Upper lobe of left lung (tissue), 6 donors: Measurements from ENCODE around the gene DACH1. TPM values are rescaled to one million over a fixed set of nuclear protein-coding genes. Genes with fewer than 3 reads are reported as not detected.

Experiments
- ATAC-seq, 2 donors: fragments of 200-7000 bp; cut with Tn5 transposase; one replicate each; pipeline ENCODE4 v1.9.1; 2022; ENCODE audit warnings: mild to moderate bottlenecking in 2 of 2, moderate library complexity in 2 of 2; ENCODE audit not compliant: low FRiP score in 2 of 2
- DNase-seq, 2 donors: peaks; one replicate each; pipeline ENCODE4 v3.0.0-alpha.2; 2019 to 2020
- H3K27ac ChIP-seq, 4 donors: fragments of 200-600 bp; sonication (generic); one replicate each; pipeline ENCODE4 v1.5.1; 2016 to 2019
- H3K27me3 ChIP-seq, 4 donors: fragments of 200-600 bp; sonication (generic); one replicate each; pipeline ENCODE4 v1.5.1; 2017 to 2019
- H3K36me3 ChIP-seq, 4 donors: fragments of 200-600 bp; sonication (generic); one replicate each; pipeline ENCODE4 v1.5.1; 2016 to 2019
- H3K4me1 ChIP-seq, 4 donors: fragments of 200-600 bp; sonication (generic); one replicate each; pipeline ENCODE4 v1.5.1; 2018 to 2019
- H3K4me3 ChIP-seq, 4 donors: fragments of 200-600 bp; sonication (generic); one replicate each; pipeline ENCODE4 v1.5.1; 2017 to 2019; ENCODE audit warnings: mild to moderate bottlenecking in 2 of 4, moderate library complexity in 1 of 4
- H3K9me3 ChIP-seq, 4 donors: fragments of 200-600 bp; sonication (generic); one replicate each; pipeline ENCODE4 v1.5.1; 2018 to 2019
- EP300 ChIP-seq, 4 donors: sonication (generic); formaldehyde crosslinking; IDR thresholded peaks; one replicate each; pipeline ENCODE4 v1.5.1; 2017; ENCODE audit warnings: antibody characterized with exemption in 4 of 4, control low read depth in 2 of 4
- POLR2A ChIP-seq, 4 donors: fragments of 450-650 bp; IDR thresholded peaks; one replicate each; pipeline ENCODE4 v1.5.1; 2016 to 2017; ENCODE audit warnings: antibody characterized with exemption in 4 of 4, mild to moderate bottlenecking in 2 of 4
- POLR2AphosphoS5 ChIP-seq, 2 donors: sonication (generic); formaldehyde crosslinking; IDR thresholded peaks; one replicate each; pipeline ENCODE4 v1.5.1; 2017; ENCODE audit warnings: antibody characterized with exemption in 2 of 2
- WGBS, 2 donors: methylation state at CpG; one replicate each; pipeline ENCODE4 v1.1.5; 2017 to 2018; 5-methylcytosine and 5-hydroxymethylcytosine counted together
- total RNA-seq, 6 donors: library from RNA; depleted of rRNA in 4 of 6; stranded (reverse); fragments of >200 nt in 4 of 6; gene quantifications; one replicate each; pipeline versions ENCODE4 v1.1.0 to v1.2.1, GENCODE V29; 2016 to 2021
- TF ChIP-seq, protein P1 (sequence below), 6 experiments: fragments of 450-650 bp in 4 of 6; fragments of 200-600 bp in 2 of 6; sonication (generic) in 2 of 6; IDR thresholded peaks; one replicate each; pipeline ENCODE4 v1.5.1; 2016 to 2019; ENCODE audit warnings: antibody characterized with exemption in 6 of 6
- donor health status: DM: no; HTN: no; CAD: no; lungs with moderate emphysema.
- donor health status: DM: no; HTN: yes; CAD: no; lungs with severe emphysema.

The DACH1 gene
- total RNA-seq, 6 donors from 2014 or later, result 4.7 to 10.5 (median 6.7) TPM

DNA sequence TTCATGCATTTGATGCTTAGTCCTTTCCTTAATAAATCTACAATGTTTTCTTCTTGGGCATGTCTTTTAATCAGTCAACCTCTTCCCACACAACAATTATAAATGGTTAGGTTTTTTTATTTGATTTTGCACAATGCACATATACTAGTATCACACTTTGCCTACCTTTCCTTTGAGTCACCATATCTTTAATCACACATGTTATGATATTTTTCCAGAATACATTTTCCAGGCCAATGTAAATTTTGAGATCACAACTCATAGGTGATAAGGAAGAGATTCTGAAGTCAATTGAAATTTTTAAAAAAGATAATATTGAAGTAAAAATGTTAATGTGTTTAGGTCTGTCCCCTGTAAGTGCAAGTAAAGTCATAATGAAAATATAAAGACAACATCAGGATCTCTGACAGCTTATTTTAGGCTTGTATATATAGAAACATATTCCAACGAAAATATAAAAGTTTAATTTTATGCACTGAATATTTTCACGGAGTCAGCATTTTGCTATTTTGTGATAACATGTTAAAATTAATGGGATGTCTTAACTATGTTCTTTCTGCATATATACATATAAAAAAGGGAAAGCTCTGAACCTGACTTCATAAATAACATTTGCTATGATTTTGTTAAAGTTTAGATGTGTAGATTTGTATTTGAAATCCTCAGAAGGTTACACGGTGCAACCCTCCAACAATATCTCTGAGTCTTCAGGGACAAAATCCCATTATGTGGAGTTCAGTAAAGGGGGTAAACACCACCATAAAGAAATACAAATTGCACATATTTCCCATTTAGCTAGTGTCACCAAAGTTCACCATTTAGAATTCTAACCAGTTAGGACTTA is 351.9 kb downstream of the DACH1 start:
- no peak overlapping the region for H3K27ac ChIP-seq
- H3K4me3 ChIP-seq, result no peak overlapping the region
- H3K4me1 ChIP-seq, result no peaks in the 10 kb centered on the region
- WGBS, 2 donors, result 77 to 90% methylated on average over 3 of the region's 3 CpGs
- DNase-seq (no peak), ATAC-seq (no peak)
- no peaks in the 10 kb centered on the region for H3K27me3 ChIP-seq
- no peaks in the 10 kb centered on the region for H3K36me3 ChIP-seq
- H3K9me3 ChIP-seq, result no peaks in the 10 kb centered on the region
- TF ChIP-seq POLR2AphosphoS5 (IDR thresholded peaks at IDR 0.05) (no peak), POLR2A (IDR thresholded peaks at IDR 0.05) (no peak)
- TF ChIP-seq, protein P1, sequence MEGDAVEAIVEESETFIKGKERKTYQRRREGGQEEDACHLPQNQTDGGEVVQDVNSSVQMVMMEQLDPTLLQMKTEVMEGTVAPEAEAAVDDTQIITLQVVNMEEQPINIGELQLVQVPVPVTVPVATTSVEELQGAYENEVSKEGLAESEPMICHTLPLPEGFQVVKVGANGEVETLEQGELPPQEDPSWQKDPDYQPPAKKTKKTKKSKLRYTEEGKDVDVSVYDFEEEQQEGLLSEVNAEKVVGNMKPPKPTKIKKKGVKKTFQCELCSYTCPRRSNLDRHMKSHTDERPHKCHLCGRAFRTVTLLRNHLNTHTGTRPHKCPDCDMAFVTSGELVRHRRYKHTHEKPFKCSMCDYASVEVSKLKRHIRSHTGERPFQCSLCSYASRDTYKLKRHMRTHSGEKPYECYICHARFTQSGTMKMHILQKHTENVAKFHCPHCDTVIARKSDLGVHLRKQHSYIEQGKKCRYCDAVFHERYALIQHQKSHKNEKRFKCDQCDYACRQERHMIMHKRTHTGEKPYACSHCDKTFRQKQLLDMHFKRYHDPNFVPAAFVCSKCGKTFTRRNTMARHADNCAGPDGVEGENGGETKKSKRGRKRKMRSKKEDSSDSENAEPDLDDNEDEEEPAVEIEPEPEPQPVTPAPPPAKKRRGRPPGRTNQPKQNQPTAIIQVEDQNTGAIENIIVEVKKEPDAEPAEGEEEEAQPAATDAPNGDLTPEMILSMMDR (IDR thresholded peaks at IDR 0.05), result no peak

DNA sequence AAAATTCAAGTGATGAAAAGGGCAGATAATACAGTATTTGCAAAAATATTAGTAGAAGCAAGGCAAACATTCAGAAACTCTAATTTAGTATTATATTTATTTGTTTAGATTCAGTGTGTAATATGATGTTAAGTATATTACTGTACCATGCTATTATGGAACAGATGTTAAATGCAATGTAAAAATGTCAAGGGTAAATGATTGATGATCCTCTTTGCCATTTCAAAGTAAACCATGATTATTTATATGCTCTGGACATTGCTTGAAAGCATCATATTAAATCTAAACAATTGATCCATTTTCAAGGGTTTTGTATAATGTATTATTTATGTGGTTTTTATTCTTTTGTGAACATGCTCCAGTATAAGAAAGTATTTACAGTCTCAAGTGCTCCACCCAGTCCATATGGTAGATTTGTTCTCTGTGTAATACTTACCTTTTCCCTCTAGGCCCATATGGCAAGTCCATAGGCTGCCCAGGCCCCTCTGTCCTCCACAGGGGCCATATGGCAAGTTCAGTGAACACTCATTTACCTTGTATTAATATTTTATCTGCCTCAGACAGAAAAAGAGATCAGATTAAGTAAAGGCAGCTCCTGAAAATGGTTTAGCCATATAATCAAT is 353.5 kb downstream of the DACH1 start:
- Histone ChIP-seq H3K36me3 (no peaks in the 10 kb centered on the region), H3K27ac (no peak overlapping the region), H3K9me3 (no peaks in the 10 kb centered on the region), H3K4me1 (no peaks in the 10 kb centered on the region), H3K4me3 (no peak overlapping the region), H3K27me3 (no peaks in the 10 kb centered on the region)
- ATAC-seq (no peak), DNase-seq (no peak)
- TF ChIP-seq POLR2AphosphoS5 (IDR thresholded peaks at IDR 0.05), result no peak
- TF ChIP-seq, protein P1 (IDR thresholded peaks at IDR 0.05), result no peak
- TF ChIP-seq EP300 (IDR thresholded peaks at IDR 0.05), result no peak
- no peak for TF ChIP-seq POLR2A (IDR thresholded peaks at IDR 0.05)

DNA sequence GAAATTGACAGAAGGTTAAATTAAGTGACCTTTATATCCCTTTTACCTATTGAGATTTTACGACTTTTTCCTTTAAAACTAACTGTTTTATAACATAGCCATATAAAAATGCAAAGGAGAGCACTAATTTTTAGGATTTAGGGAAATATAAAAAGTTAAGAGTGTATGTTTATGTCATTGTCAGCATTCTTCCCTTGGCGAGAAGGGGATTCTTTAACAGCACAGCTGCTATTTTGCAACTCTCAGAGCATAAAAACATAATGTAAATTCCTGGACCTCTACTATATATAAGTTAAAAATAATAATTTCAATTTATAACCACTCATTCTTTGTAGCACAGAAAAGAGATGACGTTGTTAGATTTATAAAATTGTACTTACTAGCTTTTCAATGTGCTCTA is 363.2 kb downstream of the DACH1 start:
- 85 to 89% methylated on average over 3 of the region's 3 CpGs for WGBS, 2 donors
- no peak for DNase-seq
- Histone ChIP-seq H3K9me3 (no peaks in the 10 kb centered on the region), H3K27ac (no peak overlapping the region), H3K4me3 (no peak overlapping the region), H3K4me1 (no peaks in the 10 kb centered on the region), H3K27me3 (no peaks in the 10 kb centered on the region), H3K36me3 (no peaks in the 10 kb centered on the region)
- TF ChIP-seq POLR2AphosphoS5 (IDR thresholded peaks at IDR 0.05), result no peak
- no peak for TF ChIP-seq POLR2A (IDR thresholded peaks at IDR 0.05)
- TF ChIP-seq, protein P1 (IDR thresholded peaks at IDR 0.05), result no peak
- no peak for TF ChIP-seq EP300 (IDR thresholded peaks at IDR 0.05)
- ATAC-seq, result no peak

DNA sequence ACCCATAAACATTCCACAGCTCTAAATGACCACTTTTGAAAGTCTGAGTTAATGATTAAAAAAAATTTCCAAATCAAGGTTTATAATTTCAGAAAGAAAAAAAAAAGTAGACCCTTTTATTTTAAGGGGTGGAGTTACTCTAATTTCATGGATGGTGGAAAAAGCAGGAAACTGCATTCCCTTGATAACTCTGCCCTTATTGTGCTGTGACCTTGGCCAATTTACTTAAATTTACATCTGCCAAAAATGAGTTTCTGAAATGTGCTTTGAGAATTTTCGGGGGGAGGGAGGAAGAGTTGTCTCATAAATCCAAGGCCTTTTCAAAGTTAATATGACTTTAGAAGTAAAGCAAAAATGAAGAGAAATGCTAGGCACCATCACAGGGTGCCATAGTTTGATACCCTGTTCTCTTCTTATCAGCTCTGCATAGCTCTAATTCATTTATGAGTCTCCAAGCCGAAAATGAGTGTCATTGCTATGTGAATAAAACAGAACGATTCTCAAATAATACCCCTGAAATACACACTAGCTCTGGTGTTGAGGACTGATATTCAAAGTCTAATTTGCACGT is 367.0 kb downstream of the DACH1 start:
- DNase-seq, result no peak
- no peak overlapping the region for H3K27ac ChIP-seq
- H3K9me3 ChIP-seq, result no peaks in the 10 kb centered on the region
- ATAC-seq, result no peak
- no peaks in the 10 kb centered on the region for H3K27me3 ChIP-seq
- H3K4me1 ChIP-seq, result no peaks in the 10 kb centered on the region
- no peaks in the 10 kb centered on the region for H3K36me3 ChIP-seq
- no peak overlapping the region for H3K4me3 ChIP-seq
- 73 to 77% methylated on average over 4 of the region's 4 CpGs for WGBS, 2 donors
- TF ChIP-seq POLR2AphosphoS5 (IDR thresholded peaks at IDR 0.05) (no peak), EP300 (IDR thresholded peaks at IDR 0.05) (no peak), POLR2A (IDR thresholded peaks at IDR 0.05) (no peak)
- TF ChIP-seq, protein P1 (IDR thresholded peaks at IDR 0.05), result no peak
